Natural killer cell treated with Interleukin-12 subunit alpha and Interleukin-12 subunit beta and Interleukin-15 and Interleukin-18, amount 100 ng/mL, for 72 hours (primary cell): ENCODE data around the gene FRYL. TPM values are rescaled to one million over a fixed set of nuclear protein-coding genes. Genes with fewer than 3 reads are reported as not detected.
A peak's percentile ranks its signal among the peaks of the same experiment; 100 is the strongest.
"Not testable (repeated sequence)": the region's sequence is repeated elsewhere in the genome, so short reads cannot be mapped to it uniquely, and the experiment has no call there.

ENCODE experiments used
- ATAC-seq, 2 donors: fragments of 150-1000 bp; cut with Tn5 transposase in 1 of 2; sonication (Bioruptor Pico), chemical (Tn5 transposase) in 1 of 2; 2 replicates each; pipeline ENCODE4 v1.10.0; 2021
- DNase-seq: peaks from one replicate; pipeline ENCODE4 v3.0.0; 2022; ENCODE audit warnings: low spot score
- H3K27ac Mint-ChIP-seq, 2 donors: 1 replicate in 1 of 2; 2 replicates in 1 of 2; pipeline ENCODE4 v1.8.0; 2022; ENCODE audit warnings: mixed read lengths in 2 of 2, mild to moderate bottlenecking in 1 of 2, moderate library complexity in 1 of 2
- H3K27me3 Mint-ChIP-seq, 2 donors: 1 replicate in 1 of 2; 2 replicates in 1 of 2; pipeline ENCODE4 v1.8.0; 2022; ENCODE audit warnings: mixed read lengths in 2 of 2
- H3K36me3 Mint-ChIP-seq: one replicate; pipeline ENCODE4 v1.8.0; 2022; ENCODE audit warnings: mixed read lengths
- H3K4me1 Mint-ChIP-seq, 2 donors: 1 replicate in 1 of 2; 2 replicates in 1 of 2; pipeline ENCODE4 v1.8.0; 2022; ENCODE audit warnings: low read depth in 2 of 2, mixed read lengths in 2 of 2, mild to moderate bottlenecking in 1 of 2
- H3K4me3 Mint-ChIP-seq: one replicate; pipeline ENCODE4 v1.8.0; 2022; ENCODE audit warnings: mixed read lengths
- H3K9me3 Mint-ChIP-seq: 2 replicates; pipeline ENCODE4 v1.8.0; 2022; ENCODE audit warnings: mixed read lengths
- total RNA-seq, 2 donors: library from RNA; stranded (reverse); gene quantifications; one replicate each; pipeline ENCODE4 v1.2.3, GENCODE V29; 2022

The FRYL gene
- total RNA-seq, 2 donors from 2014 or later: 99.0 to 113 TPM

- Mint-ChIP-seq H3K4me3 (peak overlapping the region; percentile 89), H3K36me3 (no peaks in the 10 kb centered on the region), H3K27ac (peak overlapping the region; percentile 81 to 86), H3K9me3 (no peaks in the 10 kb centered on the region), H3K27me3 (no peaks in the 10 kb centered on the region), H3K4me1 (peaks cover 41 to 47% of the 10 kb centered on the region in 2 donors)
- ATAC-seq (no peak), DNase-seq (no peak)
Measured at GRCh38 chr4:48777739-48778138, 2.3 kb downstream of the FRYL start.

- Mint-ChIP-seq H3K27me3 (no peaks in the 10 kb centered on the region), H3K36me3 (no peaks in the 10 kb centered on the region), H3K4me1 (peaks cover 46 to 55% of the 10 kb centered on the region in 2 donors), H3K27ac (no peak overlapping the region), H3K9me3 (no peaks in the 10 kb centered on the region), H3K4me3 (no peak overlapping the region)
- DNase-seq (no peak), ATAC-seq (no peak)
Measured at GRCh38 chr4:48774760-48775710, 5.0 kb downstream of the FRYL start.

GRCh38 chr4:48772556-48772955, 7.5 kb downstream of the FRYL start:
- peaks cover 50 to 56% of the 10 kb centered on the region in 2 donors for H3K4me1 Mint-ChIP-seq
- ATAC-seq: no peak
- H3K36me3 Mint-ChIP-seq: peaks cover under 1% of the 10 kb centered on the region
- H3K9me3 Mint-ChIP-seq: no peaks in the 10 kb centered on the region
- no peak overlapping the region for H3K4me3 Mint-ChIP-seq
- no peak for DNase-seq
- H3K27ac Mint-ChIP-seq: peak overlapping the region in 1 of 2 donors; percentile 73
- H3K27me3 Mint-ChIP-seq: no peaks in the 10 kb centered on the region

- peaks cover 7% of the 10 kb centered on the region for H3K36me3 Mint-ChIP-seq
- H3K27me3 Mint-ChIP-seq: no peaks in the 10 kb centered on the region
- no peak for DNase-seq
- H3K9me3 Mint-ChIP-seq: no peaks in the 10 kb centered on the region
- no peak overlapping the region for H3K27ac Mint-ChIP-seq
- peak overlapping the region; percentile 38 for H3K4me3 Mint-ChIP-seq
- no peak for ATAC-seq
- peaks cover 46 to 56% of the 10 kb centered on the region in 2 donors for H3K4me1 Mint-ChIP-seq
Measured at GRCh38 chr4:48767055-48767929, 12.8 kb downstream of the FRYL start.

DNA sequence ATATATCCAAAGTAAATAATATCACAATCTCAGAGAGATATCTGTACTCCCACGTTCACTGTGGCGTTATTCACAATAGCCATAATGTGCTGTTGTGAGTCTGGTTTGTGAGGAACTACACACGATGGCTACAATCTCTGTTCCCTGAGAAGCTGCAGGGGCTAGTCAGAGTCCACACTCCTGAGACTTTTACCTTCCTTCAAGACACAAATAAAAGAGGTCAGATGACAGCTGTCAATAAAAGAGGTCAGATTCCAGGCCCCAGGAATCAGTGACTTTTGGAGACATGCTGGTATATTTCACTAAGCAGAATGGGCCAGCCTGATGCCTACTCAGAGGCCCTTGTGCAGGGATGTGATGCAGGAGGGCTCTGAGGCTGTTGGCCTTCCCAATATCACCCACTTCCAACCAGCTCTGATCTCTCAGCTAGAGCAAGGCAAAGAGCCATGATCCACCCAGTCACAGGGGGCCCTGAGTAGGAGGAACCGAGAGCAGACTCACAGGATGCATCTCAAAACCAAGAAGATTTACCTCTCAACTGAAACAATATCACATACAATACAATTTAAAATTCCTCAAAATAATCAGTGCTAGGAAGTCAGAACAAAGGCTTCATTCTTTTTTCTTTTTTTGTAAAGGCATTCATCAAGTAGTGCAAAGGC, 13.8 kb downstream of the FRYL start:
- no peak for ATAC-seq
- Mint-ChIP-seq H3K9me3 (no peaks in the 10 kb centered on the region), H3K4me1 (peaks cover 48 to 56% of the 10 kb centered on the region in 2 donors), H3K27me3 (no peaks in the 10 kb centered on the region), H3K4me3 (no peak overlapping the region), H3K27ac (no peak overlapping the region), H3K36me3 (peaks cover 7% of the 10 kb centered on the region)
- no peak for DNase-seq

DNA sequence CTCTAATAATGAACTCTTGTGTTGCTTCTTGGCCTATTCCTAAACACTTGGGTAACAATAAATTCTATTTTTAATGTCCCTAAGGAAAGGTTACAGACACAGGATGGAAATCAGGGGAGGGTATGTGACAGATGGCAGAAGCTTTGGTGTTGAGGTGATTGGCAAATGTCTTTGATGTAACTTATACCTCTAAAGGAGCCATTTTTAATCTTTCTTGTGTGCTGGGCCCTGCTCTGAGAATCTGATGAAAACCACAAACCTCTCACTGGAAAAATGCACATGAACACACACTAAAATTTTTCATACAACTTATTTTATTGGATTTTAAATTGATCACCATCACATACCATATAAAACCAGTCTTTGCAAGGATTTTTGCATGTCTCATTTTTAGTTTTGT, 17.7 kb downstream of the FRYL start:
- ATAC-seq: no peak
- Mint-ChIP-seq H3K9me3 (no peaks in the 10 kb centered on the region), H3K27ac (no peak overlapping the region), H3K4me3 (no peak overlapping the region), H3K36me3 (peaks cover 10% of the 10 kb centered on the region), H3K4me1 (peaks cover 36 to 42% of the 10 kb centered on the region in 2 donors), H3K27me3 (no peaks in the 10 kb centered on the region)
- DNase-seq: no peak

- Mint-ChIP-seq H3K27me3 (no peaks in the 10 kb centered on the region), H3K36me3 (peaks cover 5% of the 10 kb centered on the region), H3K27ac (no peak overlapping the region), H3K9me3 (no peaks in the 10 kb centered on the region), H3K4me1 (peaks cover 36 to 44% of the 10 kb centered on the region in 2 donors), H3K4me3 (no peak overlapping the region)
- DNase-seq: no peak
- ATAC-seq: no peak
Measured at GRCh38 chr4:48761286-48761685, 18.8 kb downstream of the FRYL start.

DNA sequence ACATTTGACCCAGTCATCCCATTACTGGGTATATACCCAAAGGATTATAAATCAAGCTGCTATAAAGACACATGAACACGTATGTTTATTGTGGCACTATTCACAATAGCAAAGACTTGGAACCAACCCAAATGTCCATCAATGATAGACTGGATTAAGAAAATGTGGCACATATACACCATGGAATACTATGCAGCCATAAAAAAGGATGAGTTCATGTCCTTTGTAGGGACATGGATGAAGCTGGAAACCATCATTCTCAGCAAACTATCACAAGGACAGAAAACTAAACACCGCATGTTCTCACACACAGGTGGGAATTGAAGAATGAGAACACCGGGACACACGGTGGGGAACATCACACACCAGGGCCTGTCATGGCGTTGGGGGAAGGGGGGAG, 21.4 kb downstream of the FRYL start:
- not testable (repeated sequence) for H3K4me3 Mint-ChIP-seq, DNase-seq, H3K36me3 Mint-ChIP-seq, ATAC-seq, H3K27ac Mint-ChIP-seq, H3K9me3 Mint-ChIP-seq, H3K27me3 Mint-ChIP-seq
- peaks cover 40 to 50% of the 10 kb centered on the region in 2 donors for H3K4me1 Mint-ChIP-seq

GRCh38 chr4:48756689-48757220, 23.3 kb downstream of the FRYL start:
- ATAC-seq: no peak
- DNase-seq: no peak
- Mint-ChIP-seq H3K36me3 (peaks cover 5% of the 10 kb centered on the region), H3K4me1 (peaks cover 49 to 67% of the 10 kb centered on the region in 2 donors), H3K4me3 (no peak overlapping the region), H3K27ac (no peak overlapping the region), H3K27me3 (no peaks in the 10 kb centered on the region), H3K9me3 (no peaks in the 10 kb centered on the region)

GRCh38 chr4:48755281-48755680, 24.8 kb downstream of the FRYL start:
- no peak overlapping the region for H3K4me3 Mint-ChIP-seq
- DNase-seq (no peak), ATAC-seq (no peak)
- H3K9me3 Mint-ChIP-seq: no peaks in the 10 kb centered on the region
- H3K27ac Mint-ChIP-seq: no peak overlapping the region
- no peaks in the 10 kb centered on the region for H3K27me3 Mint-ChIP-seq
- peaks cover 55 to 76% of the 10 kb centered on the region in 2 donors for H3K4me1 Mint-ChIP-seq
- H3K36me3 Mint-ChIP-seq: peaks cover 5% of the 10 kb centered on the region

DNA sequence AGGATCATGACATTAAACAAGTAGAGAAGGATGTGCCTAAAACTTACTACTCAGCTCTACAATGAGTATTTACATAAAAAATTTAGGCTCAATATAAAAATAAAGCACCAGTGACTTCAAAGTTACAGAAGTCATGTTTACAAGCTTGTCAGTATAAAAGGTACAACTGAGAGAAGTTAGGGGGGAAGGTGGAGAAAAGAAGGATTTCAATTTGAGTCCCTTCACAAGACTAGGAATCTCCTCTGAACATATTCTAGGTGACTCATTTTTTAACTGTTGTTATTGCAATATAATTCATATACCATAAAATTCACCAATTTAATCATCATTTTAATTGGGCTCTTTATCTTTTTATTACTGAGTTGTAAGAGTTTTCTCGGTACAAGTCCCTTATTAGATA, 26.9 kb downstream of the FRYL start:
- Mint-ChIP-seq H3K27ac (peak overlapping the region in 1 of 2 donors; percentile 55), H3K36me3 (no peaks in the 10 kb centered on the region), H3K4me1 (peaks cover 61 to 84% of the 10 kb centered on the region in 2 donors), H3K27me3 (no peaks in the 10 kb centered on the region), H3K4me3 (no peak overlapping the region), H3K9me3 (no peaks in the 10 kb centered on the region)
- DNase-seq: no peak
- no peak for ATAC-seq

- H3K27ac Mint-ChIP-seq: peak overlapping the region in 1 of 2 donors; percentile 55
- ATAC-seq: no peak
- no peaks in the 10 kb centered on the region for H3K9me3 Mint-ChIP-seq
- no peak for DNase-seq
- H3K4me3 Mint-ChIP-seq: no peak overlapping the region
- H3K4me1 Mint-ChIP-seq: peaks cover 62 to 80% of the 10 kb centered on the region in 2 donors
- no peaks in the 10 kb centered on the region for H3K27me3 Mint-ChIP-seq
- H3K36me3 Mint-ChIP-seq: no peaks in the 10 kb centered on the region
Measured at GRCh38 chr4:48752726-48753125, 27.4 kb downstream of the FRYL start.

GRCh38 chr4:48752246-48752645, 27.8 kb downstream of the FRYL start:
- Mint-ChIP-seq H3K36me3 (no peaks in the 10 kb centered on the region), H3K9me3 (no peaks in the 10 kb centered on the region), H3K27me3 (no peaks in the 10 kb centered on the region), H3K4me3 (no peak overlapping the region), H3K4me1 (peaks cover 64 to 75% of the 10 kb centered on the region in 2 donors), H3K27ac (peak overlapping the region in 1 of 2 donors; percentile 55)
- DNase-seq (no peak), ATAC-seq (no peak)
